ENCODE results near the gene GPR4. TPM values are rescaled to one million over a fixed set of nuclear protein-coding genes. Genes with fewer than 3 reads are reported as not detected.

The GPR4 gene
- total RNA-seq, 2 donors from 2014 or later, result 0.09 TPM; not detected in 1

DNA sequence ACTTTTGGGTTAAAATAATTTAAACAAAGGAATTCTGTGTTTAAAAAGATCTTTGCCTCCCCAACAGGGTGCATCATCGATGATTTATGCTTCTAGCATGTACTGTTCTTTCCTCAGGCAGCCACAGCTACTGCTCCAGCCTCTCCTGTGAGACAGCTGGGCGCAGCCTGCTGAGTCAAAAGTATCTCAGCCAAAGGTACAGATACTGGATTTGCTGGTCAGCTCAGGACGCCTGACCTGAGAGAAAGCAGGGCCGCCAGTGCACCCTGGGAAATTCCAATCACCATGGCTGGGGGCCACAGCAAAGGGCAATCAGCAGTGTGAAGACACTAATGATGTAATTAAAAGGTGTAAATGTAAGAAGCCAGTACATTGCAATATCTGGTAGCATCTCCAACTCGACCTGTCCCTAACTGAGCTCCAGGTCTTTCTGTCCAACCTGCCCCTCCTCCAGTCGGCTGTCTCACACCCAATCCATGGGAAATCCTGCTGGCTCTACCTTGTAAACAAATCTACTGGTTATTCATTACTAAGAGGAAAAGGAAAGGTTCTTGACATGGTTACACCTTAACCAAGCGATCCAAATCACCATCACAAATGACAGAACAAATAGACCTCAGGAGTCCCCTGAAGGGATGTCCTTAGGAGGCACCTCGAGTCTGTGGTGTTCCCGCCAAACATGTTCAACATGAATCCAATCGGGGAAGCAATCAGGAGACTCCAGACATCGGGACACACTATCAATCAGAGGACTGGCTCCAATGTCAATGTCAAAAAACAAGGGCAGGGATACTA, 24.7 kb downstream of the GPR4 start:
- Mint-ChIP-seq H3K36me3 (peaks cover 2 to 3% of the 10 kb centered on the region in 2 donors), H3K27ac (peak overlapping the region; percentile 21 to 38), H3K9me3 (no peaks in the 10 kb centered on the region)
- DNase-seq (ENCODE audit: low spot score in 2 of 2) (no peak), ATAC-seq (no peak)

DNA sequence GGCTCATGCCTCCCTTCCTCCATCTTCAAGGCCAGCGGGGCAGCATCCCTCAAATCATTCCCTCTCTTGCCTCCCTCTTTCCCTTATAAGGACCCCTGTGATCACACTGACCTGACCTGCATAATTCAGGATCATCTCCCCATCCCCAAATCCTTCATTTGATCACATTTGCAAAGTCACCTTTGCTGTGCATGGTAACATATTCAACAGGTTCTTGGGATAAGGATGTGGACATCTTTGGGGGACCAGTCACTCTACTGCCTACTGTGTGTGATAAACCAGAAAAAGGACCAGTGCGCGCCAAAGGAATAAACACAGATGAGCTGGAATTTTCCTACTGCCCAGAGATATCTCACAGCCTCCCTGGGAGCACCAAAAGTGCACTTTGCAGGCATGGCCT, 25.3 kb downstream of the GPR4 start:
- H3K36me3 Mint-ChIP-seq, result no peaks in the 10 kb centered on the region
- peak overlapping the region; percentile 21 to 38 for H3K27ac Mint-ChIP-seq
- DNase-seq (ENCODE audit: low spot score in 2 of 2) (no peak), ATAC-seq (no peak)
- H3K9me3 Mint-ChIP-seq, result no peaks in the 10 kb centered on the region

DNA sequence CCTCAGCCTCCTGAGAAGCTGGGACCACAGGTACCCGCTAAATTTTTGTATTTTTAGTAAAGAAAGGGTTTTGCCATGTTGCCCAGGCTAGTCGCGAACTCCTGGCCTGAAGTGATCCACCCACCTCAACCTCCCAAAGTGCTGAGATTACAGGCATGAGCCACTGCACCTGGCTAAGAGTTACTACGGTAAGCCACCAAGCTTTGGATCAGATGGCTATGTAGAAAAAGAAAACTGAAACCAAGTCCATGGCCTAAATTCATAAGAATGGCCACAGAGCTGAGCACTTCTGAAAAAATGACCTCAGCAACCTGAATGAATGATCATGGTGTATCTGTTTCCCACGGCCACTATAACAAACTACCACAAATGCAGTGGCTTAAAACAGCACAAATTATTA, 26.8 kb downstream of the GPR4 start:
- DNase-seq (ENCODE audit: low spot score in 2 of 2) (no peak), ATAC-seq (no peak)
- H3K9me3 Mint-ChIP-seq, result no peaks in the 10 kb centered on the region
- no peaks in the 10 kb centered on the region for H3K36me3 Mint-ChIP-seq
- peak overlapping the region in 1 of 2 donors; percentile 72 for H3K27ac Mint-ChIP-seq

DNA sequence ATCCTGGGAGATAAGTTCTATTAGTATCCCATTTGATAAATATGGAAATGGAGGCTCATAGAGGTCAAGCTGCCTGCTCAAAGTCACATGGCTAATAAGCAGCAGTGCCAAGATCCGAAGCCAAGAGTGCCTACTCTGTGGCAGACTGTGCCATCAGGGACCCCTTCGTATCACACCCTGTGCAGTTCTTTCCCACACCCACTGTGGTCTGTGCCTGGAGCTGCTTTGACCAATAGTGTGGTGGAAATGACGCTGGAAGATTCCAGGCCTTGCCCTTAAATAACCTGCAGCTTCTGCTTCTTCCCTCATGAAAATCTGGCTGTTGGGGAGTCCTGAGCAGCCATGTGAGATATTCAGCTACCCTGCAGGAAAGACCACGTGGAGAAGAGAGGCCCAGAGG, 27.5 kb downstream of the GPR4 start:
- Mint-ChIP-seq H3K27ac (peak overlapping the region in 1 of 2 donors; percentile 22), H3K36me3 (no peaks in the 10 kb centered on the region), H3K9me3 (no peaks in the 10 kb centered on the region)
- ATAC-seq, result no peak
- no peak for DNase-seq (ENCODE audit: low spot score in 2 of 2)

DNA sequence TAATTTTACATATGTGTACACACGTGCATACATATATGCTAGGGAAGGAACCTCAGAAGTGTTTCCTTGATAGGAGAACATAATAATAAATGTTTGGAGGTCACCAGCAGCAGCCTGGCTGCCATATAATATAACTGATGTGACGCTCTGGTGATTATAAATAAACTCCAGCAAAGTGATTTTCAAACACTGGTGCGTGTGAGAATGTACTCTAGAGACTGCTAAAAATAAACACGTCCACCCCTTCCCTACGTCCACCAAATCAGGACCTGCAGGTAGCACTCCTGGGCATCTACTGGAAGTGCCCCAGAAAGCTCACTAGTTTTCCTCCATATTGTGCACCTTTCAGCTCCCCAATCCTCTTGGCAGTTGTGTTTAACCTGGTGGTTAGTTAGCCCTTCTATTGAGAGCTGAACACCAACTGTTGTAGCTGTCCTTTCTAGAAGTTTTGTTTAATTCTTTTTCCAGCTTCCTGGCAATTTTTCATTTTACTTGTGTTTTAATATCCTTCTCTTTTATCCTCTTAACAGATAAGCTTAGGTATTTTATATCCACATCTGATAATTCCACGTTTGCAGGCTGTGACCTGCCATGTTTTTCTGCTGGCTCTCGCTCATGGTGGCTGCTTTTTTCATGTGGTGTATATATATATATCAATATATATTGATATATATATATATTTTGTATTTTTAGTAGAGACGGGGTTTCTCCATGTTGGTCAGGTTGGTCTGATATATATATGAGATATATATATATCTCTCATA, 30.4 kb downstream of the GPR4 start:
- no peak for DNase-seq (ENCODE audit: low spot score in 2 of 2)
- H3K9me3 Mint-ChIP-seq, result no peaks in the 10 kb centered on the region
- no peaks in the 10 kb centered on the region for H3K36me3 Mint-ChIP-seq
- no peak overlapping the region for H3K27ac Mint-ChIP-seq
- no peak for ATAC-seq

DNA sequence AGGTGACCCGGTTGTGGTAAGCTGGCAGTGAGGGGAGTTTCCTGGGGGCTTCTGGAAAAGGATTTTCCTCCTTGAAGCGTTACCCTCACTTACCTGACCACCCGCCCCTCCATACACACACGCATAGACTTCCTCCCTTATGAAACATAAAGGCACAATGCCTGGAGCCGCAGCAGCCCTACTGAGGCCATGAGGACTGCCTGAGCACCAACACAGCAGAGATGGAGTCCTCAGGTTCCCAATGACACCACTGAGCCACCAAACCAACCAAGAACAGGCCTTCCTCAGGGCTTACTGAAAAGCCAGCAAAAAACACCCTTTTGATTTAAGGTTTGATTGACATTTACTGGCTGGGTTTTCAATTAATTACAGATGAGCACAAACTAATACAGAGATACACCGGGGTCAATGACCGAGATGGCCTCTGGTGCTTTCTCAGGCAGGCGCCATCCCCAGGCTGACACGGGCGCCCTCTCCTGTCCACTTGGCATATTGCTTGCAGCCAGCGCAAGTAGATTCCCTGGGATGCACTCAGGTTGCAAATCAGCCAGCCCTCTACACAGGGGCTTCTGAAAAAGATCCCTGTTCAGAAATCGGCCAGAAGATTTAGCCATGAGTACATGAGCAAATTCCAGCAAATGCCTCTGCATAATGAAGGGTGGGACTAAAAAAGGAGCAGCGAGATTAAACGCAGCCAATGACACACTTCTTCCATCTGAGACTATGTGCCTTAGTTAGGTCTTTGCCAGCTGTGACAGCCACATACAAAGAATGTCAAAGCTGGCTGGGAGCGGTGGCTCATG, 32.2 kb downstream of the GPR4 start:
- ATAC-seq (peak; percentile 56 to 67), DNase-seq (ENCODE audit: low spot score in 2 of 2) (peak in 1 of 2 donors; percentile 83)
- Mint-ChIP-seq H3K27ac (peak overlapping the region in 1 of 2 donors; percentile 69), H3K36me3 (no peaks in the 10 kb centered on the region), H3K9me3 (no peaks in the 10 kb centered on the region)

DNA sequence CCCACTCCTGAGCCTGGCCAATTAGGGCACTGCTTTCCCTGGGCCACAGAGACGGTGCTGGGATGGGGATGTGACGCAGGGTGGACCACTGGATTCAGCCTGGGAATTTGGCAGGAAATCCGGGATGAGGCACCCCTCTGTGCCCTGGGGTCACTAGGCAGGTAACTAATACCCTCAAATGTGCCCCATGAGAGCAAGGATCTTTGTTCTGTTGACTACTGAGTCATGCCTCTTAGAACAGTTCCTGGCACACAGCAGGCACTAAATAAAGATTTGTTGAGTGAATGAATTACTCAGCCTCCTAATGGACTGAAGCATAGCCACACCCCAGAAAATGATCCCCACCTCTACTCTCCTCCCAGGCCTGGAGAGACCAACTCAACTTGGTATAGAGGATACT, 33.3 kb downstream of the GPR4 start:
- peak overlapping the region; percentile 36 to 69 for H3K27ac Mint-ChIP-seq

DNA sequence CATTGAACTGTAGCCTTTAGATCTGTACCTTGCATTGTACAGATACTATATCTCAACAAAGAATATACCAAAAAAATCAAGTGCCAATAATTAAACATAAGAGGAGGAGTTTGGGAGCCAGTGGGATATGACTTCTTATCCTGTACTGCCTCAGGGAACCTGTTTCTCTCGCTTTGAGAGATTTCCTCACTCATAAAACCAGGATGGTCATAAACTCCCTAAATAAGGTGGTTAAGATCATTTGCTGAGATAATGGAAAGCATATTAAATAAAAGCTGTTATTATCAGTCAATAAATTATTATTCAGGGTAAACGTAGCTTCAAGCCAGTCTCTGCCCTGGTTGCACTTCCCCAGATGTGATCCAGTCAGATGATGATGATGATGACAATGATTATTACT, 34.4 kb downstream of the GPR4 start:
- Mint-ChIP-seq H3K9me3 (no peaks in the 10 kb centered on the region), H3K27ac (no peak overlapping the region), H3K36me3 (no peaks in the 10 kb centered on the region)
- ATAC-seq, result no peak
- DNase-seq (ENCODE audit: low spot score in 2 of 2), result no peak

More for the DNA sequence above, 33.3 kb downstream of the GPR4 start:
- ATAC-seq (no peak), DNase-seq (ENCODE audit: low spot score in 2 of 2) (no peak)
- Mint-ChIP-seq H3K36me3 (no peaks in the 10 kb centered on the region), H3K9me3 (no peaks in the 10 kb centered on the region)

DNA sequence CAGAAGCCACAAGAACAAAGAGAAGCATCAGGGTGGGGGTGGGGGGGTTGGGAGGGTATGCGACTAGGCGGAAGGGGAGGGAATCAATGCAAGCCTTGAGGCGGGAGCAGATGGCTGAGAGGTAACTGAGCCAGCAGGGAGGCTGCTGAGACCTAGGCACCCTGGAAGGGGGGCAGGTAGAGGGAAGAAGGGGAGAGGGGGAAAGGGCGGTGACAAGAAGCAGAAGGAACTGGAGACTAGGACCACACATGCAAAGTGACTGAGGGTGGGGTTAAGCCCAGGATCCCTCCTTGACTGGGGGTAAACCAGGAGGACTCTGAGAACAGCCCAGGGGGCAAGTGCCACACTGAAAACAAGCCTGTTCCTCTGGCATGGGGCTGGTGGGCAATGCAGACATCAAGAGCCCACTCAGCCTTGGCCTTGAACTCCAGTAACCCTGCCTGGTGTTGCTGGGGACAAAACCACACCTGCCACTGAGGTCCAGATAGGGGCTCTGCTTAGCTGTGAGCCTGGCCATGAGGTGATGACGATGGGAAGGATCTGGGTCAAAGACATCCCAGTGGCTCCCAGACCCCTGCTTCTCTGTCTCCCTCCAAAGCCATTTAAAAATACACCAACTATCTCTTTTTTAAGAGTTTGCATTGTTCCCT, 37.8 kb downstream of the GPR4 start:
- peak overlapping the region; percentile 74 to 79 for H3K27ac Mint-ChIP-seq
- ATAC-seq, result no peak

DNA sequence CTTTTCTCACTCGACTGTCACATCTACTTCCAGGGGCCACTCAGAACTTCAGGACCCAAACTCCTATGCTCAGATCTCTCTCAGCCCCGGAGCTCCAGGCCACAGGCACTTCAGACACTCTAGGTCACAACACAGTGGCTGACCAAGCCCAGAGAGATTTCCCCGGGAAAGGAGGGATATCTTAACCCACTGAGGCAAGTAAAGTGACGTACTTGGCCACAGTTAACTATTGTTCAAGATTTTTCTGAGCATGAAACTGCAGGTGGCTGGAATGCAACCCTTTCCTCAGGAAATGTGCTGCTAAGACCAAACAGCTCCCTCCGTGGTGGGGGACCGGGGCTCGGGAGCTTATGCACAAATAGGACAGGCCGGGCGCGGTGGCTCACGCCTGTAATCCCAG, 41.3 kb downstream of the GPR4 start:
- no peak for ATAC-seq
- Mint-ChIP-seq H3K9me3 (no peaks in the 10 kb centered on the region), H3K36me3 (peaks cover 0 to 6% of the 10 kb centered on the region in 2 donors), H3K27ac (peak overlapping the region in 1 of 2 donors; percentile 81)
- no peak for DNase-seq (ENCODE audit: low spot score in 2 of 2)

More for the DNA sequence above, 37.8 kb downstream of the GPR4 start:
- H3K9me3 Mint-ChIP-seq, result no peaks in the 10 kb centered on the region
- DNase-seq (ENCODE audit: low spot score in 2 of 2), result no peak
- H3K36me3 Mint-ChIP-seq, result peaks cover 0 to 6% of the 10 kb centered on the region in 2 donors

DNA sequence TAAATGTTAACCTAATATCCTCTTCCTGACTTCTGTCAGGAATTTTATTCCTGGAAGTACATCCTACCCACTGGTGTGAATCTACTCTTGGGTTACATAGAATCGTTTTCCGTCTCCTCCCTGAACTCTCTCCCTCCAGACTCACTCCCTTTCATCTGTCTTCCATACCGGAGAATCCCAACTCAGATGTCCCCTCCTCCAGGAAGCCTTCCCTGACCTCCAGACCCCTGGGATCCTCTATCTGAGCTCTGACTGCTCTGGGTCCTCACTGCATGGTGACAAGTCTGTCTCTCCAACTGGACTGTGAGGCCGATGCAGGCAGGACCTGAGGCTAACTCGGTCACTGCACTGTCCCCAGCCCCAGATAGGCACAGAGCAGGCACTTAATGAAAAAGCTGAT, 42.0 kb downstream of the GPR4 start:
- H3K9me3 Mint-ChIP-seq, result no peaks in the 10 kb centered on the region
- DNase-seq (ENCODE audit: low spot score in 2 of 2), result no peak
- H3K36me3 Mint-ChIP-seq, result peaks cover 0 to 6% of the 10 kb centered on the region in 2 donors
- H3K27ac Mint-ChIP-seq, result peak overlapping the region in 1 of 2 donors; percentile 81
- no peak for ATAC-seq

DNA sequence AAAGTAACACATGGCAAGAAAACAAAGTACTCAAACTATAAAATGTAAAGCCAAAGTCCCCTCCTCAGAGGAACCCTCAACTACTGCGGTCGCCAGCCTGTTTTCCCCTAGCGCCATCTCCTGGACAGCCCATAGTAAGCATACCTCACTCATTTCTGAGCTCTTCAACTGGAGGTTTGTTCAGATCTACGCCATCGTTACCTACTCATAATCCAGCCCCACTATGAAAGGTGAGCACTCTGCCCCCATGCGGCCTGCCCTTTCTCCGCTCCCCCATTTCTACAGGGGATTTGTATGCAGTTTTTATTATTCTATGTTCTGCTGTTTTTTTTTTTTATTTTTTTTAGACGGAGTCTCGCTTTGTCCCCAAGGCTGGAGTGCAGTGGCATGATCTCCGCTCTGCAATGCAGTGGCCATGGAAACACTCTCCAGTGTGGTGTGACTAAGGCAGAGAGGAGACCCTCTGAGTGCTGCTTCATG, 43.6 kb downstream of the GPR4 start:
- H3K27ac Mint-ChIP-seq, result peak overlapping the region; percentile 6 to 34
- DNase-seq (ENCODE audit: low spot score in 2 of 2), result peak; percentile 60 to 75
- peak; percentile 94 to 100 for ATAC-seq
- no peaks in the 10 kb centered on the region for H3K9me3 Mint-ChIP-seq
- peaks cover 0 to 6% of the 10 kb centered on the region in 2 donors for H3K36me3 Mint-ChIP-seq

DNA sequence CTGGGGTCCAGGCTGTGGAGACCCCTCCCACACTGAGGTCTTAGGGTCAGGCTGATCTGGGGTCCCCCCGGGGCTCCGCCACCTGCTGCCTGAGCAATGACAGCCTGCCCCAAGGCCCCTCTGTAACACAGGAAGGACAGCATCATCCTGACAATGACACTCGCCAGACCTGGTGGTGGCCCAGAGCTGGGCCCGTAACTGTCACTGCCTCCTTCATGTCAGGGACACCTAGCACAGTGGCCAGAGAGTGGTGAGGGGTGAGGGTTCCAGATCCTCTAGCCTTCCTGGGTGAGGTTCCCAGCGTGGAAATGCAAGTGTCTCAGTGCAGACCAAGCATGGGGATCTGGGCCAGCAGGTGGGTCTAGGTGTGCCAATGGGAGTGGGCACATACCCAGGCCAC, 45.2 kb downstream of the GPR4 start:
- H3K27ac Mint-ChIP-seq, result peak overlapping the region in 1 of 2 donors; percentile 44
- ATAC-seq (no peak), DNase-seq (ENCODE audit: low spot score in 2 of 2) (no peak)
- H3K36me3 Mint-ChIP-seq, result peaks cover 0 to 6% of the 10 kb centered on the region in 2 donors
- no peaks in the 10 kb centered on the region for H3K9me3 Mint-ChIP-seq

DNA sequence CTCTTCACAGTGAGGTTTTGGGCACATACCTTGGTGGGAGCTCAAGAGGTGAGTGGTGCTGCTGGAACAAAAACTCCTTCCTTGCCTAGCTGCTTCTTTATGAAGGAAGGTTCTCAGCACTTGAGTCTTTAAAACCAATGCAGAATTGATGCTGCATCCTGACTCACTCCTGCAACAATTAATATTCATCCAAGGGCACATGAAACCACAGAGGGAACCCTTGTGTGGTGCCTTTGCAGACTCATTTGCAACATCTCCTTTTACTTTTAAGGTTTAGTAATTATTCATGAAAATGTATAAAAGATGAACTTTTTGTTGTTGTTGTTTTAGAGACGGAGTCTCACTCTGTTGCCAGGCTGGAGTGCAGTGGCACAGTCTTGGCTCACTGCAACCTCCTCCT, 47.5 kb downstream of the GPR4 start:
- no peak for DNase-seq (ENCODE audit: low spot score in 2 of 2)
- ATAC-seq, result no peak
- H3K9me3 Mint-ChIP-seq, result no peaks in the 10 kb centered on the region
- no peaks in the 10 kb centered on the region for H3K36me3 Mint-ChIP-seq
- no peak overlapping the region for H3K27ac Mint-ChIP-seq

DNA sequence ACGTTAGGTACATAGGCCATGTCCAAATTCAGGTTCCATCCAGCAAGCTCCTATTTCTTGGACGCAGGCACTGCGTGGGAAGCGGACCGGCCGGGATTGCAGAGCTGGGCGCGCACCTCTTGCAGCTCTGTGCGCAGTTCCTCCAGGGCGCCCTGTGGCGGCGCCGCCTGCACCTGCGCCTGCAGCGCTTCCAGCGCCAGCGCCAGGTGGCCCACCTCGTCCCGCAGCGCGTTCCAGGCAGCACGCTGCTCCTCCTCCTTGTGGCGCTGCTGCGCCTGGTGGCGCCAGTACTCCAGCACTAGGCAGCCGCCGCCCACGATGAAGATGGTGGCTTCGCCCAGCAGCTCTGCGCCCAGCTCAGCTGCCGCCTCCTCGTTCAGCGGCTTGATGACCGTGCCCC, 48.5 kb downstream of the GPR4 start:
- no peak for DNase-seq (ENCODE audit: low spot score in 2 of 2)
- H3K27ac Mint-ChIP-seq, result no peak overlapping the region
- H3K36me3 Mint-ChIP-seq, result no peaks in the 10 kb centered on the region
- H3K9me3 Mint-ChIP-seq, result no peaks in the 10 kb centered on the region
- ATAC-seq, result no peak

DNA sequence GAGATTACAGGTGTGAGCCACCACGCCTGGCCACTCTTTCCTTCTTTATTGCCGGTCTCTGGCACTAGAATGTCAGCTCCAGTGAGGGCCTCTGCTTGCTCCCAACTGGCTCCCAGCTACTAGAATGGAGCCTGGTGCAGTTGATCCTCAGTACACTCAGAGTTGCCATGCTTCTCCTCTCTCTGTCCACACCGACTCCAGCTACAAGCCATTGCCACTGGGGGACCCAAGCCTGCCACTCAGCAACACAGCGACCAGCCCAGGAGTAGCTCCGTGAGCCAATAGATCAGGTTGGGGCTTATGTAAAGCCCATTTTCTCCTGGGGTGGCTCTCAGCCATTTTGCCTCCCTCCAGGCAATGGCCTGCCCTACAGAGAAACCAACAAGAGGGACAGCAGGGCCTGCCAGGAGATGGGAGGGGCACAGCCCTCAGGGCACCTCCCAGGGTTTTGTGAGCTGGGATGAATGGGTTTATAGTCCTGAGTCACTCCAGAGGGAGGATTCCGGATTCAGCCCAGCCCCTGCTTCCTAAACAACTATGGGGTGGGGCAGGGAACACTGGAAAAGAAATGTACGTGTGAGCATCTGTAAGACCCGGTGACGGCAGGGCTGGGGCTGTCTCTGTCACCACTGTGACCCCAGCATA, 53.9 kb downstream of the GPR4 start:
- no peaks in the 10 kb centered on the region for H3K36me3 Mint-ChIP-seq
- peak overlapping the region in 1 of 2 donors; percentile 69 for H3K27ac Mint-ChIP-seq
- no peaks in the 10 kb centered on the region for H3K9me3 Mint-ChIP-seq
- no peak for ATAC-seq
- DNase-seq (ENCODE audit: low spot score in 2 of 2), result no peak

Data from activated naive CD4-positive, alpha-beta T cell treated with anti-CD3 and anti-CD28 coated beads, Interleukin-2, amount 50 U/mL, for 72 hours (primary cell).